ENCODE measurements around the gene IGF1.
"Not testable (repeated sequence)": the region's sequence is repeated elsewhere in the genome, so short reads cannot be mapped to it uniquely, and the experiment has no call there.

Gene IGF1

DNA sequence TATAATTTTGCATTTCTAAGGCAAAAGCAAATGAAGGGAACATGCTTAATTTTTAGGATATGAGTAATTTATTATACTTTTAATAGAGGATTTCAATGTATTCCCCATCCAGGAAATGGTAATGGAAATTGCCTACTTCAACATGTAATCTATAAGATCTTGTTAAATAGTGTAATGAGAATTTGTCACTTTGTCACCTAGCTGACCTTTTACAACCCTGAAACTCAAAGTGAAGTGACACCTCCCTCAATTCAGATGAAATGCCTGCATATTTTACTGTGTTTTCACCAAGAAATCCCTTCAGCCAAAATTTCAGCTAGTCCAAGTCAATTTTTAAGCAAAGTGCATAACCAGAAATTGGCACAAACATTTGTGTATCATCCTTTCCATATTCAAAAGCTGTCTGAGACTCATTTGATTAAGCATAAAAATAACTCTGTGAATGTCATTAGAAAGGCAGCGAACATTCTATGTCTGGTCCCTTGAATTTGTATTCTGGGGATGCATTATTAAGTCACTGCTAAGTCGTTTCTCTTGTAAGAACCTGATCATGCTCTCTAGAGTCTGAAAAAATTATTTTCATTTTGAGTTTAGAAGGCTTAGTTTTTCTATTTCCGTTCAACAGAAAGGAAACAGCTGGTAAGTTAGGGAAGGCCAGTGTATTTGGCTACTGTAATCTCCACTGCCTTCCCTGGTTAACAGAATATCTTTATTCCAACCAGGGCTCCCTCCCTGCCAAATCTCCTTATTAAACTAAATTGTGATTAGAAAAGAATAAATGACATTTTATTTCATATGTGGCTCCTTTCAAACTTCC lies 100.8 kb downstream of the IGF1 start:
- no peak for DNase-seq (ENCODE audit: low spot score)

DNA sequence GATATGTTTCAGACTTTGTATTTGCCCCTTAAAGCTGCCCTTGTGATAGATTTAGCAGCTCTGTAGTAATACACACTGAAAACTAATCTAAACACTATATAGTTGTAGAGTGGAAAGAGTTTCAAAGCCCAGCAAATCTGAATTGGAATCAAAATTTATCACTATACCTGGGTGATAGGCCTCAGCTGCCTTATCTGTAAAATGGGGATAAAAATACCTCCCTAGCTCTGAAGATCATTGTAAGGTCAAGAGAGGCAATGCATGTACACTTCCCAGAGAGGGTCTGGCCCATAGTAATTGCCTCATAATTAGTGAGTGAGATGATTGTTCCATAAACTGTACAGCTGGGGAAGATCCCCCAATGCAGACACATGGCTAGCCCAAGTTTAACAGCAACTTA lies 103.6 kb downstream of the IGF1 start:
- no peak for DNase-seq (ENCODE audit: low spot score)

DNA sequence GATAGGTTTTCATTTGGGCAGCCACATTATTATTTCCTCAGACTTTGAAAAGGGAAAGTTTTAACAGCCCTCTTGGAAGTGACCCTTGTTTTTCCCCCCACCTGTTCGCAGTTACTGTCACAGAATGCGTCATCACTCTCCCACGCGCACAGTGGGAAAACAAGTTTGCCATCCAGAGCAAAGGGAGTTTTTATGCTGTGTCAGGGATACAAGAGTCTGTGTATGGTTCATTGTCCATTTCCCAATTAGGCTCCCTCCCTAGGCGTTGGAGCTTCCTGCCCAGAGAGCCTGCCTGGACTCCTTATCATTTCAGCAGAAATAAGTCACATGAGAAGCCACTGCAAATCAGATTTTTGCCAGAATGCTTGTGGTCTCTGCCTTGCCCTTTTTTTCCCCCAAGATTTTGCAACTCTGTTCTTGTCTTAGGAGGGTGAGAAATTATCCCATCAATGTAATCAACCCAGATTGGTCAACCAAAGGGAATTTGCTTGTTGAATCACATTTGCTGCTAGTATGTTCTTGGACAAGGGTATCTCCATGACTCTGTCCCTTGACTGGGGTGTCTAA lies 104.1 kb downstream of the IGF1 start:
- DNase-seq (ENCODE audit: low spot score), result no peak

DNA sequence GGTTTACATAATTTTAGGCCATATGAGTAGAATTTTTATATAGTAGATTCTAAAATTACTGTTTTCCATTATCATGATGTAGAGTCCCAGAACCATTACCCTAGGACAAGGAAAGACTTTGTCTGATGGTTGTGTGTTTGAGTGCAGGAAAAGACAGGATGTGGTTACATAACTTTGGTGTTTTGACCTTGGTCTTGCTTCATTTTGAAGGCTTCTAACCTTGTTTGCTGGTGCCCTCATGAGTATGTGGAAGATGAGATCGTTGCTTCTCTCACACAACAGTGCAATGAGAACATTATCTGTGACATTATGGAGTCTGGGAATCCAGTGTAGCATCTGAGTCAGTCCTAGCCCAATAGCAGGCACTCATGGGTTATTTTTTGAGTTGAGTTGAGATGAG lies 106.2 kb downstream of the IGF1 start:
- no peak for DNase-seq (ENCODE audit: low spot score)

- DNase-seq (ENCODE audit: low spot score), result no peak
Measured at GRCh38 chr12:102372087-102372486, 108.3 kb downstream of the IGF1 start.

GRCh38 chr12:102371165-102371564 lies 109.2 kb downstream of the IGF1 start:
- DNase-seq (ENCODE audit: low spot score), result no peak

DNA sequence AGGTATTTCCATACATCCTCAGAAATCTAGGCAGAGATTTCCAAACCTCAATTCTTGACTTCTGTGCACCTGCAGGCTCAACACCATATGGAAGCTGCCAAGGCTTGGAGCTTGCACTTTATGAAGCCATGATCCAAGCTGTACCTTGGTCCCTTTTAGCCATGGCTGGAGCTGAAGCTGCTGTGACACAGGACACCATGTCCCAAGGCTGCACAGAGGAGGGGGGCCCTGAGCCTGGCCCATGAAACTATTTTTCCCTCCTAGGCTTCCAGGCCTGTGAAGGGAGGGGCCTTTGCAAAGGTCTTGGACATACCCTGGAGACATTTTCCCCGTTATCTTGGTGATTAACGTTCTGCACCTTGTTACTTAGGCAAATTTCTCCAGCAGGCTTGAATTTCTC lies 110.5 kb downstream of the IGF1 start:
- no peak for DNase-seq (ENCODE audit: low spot score)

DNA sequence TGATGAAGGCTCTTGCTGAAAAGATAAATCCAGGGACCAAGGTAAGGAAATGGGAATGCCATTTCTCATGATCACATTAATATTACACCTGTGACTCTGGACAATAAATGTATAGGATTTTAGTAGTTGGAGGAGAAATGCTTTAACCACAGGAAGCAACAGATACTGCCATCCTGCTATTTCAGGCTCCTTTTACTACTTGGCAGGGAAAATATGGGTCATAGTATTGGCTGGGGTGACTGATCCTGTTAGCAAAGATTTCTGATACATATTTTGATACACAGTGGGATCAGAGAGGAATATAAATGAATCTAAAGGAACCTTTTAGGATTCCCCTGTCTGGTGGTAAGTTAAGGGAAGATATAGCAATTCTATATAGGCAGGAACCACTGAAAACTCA lies 115.0 kb downstream of the IGF1 start:
- DNase-seq (ENCODE audit: low spot score), result no peak

- DNase-seq (ENCODE audit: low spot score), result no peak
Measured at GRCh38 chr12:102364709-102365108, 115.7 kb downstream of the IGF1 start.

DNA sequence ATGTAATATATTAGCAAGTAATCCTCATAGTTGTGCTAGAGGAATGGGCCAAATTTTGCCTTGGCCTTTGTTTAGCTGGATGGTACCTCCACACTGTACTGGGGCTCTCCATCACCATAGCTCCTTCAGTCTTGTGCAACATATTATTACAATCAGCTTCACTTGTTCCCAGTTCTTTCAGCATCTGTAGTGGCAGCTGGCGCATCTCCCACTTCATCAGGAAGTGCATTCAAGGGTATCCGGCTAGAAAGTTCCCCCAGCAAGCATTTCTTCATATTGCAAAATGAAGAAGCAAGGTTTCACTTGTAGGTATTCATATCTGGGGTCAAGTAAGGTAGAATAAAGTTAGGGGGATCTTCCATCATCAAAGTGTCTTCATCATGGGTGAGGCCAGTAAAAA lies 123.7 kb downstream of the IGF1 start:
- no peak for DNase-seq (ENCODE audit: low spot score)

DNA sequence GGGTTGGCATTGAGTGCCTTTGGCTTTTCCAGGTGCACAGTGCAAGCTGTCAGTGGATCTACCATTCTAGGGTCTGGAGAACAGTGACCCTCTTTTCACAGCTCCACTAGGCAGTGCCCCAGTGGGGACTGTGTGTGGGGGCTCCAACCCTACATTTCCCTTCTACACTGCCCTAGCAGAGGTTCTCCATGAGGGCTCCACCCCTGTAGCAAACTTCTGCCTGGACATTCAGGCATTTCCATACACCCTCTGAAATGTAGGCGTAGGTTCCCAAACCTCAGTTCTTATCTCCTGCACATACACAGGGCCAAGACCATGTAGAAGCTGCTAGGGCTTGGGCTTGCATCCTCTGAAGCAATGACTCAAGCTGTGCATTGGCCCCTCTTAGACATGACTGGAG lies 126.1 kb downstream of the IGF1 start:
- not testable (repeated sequence) for DNase-seq (ENCODE audit: low spot score)

GRCh38 chr12:102351322-102351721 lies 129.0 kb downstream of the IGF1 start:
- no peak for DNase-seq (ENCODE audit: low spot score)

DNA sequence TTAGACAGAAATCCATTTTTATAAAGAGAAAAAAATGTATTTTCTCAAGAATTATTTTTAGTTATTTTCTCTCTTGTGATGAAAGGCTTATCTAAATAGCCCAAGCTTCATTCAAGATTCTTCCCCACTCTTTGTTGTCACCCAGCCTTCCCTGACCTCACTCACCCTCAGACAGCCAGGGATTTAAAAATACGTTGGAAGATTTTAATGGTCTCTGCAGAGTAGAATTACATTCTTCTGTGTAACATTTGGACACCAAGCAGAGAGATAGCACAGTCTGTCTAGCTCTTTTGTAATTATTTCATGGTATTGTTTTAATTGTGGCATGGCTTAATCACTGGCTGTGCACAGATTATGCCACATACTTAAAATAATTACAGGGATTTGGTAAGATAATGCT lies 130.3 kb downstream of the IGF1 start:
- no peak for DNase-seq (ENCODE audit: low spot score)

- DNase-seq (ENCODE audit: low spot score), result no peak
Measured at GRCh38 chr12:102349079-102349478, 131.3 kb downstream of the IGF1 start.

DNA sequence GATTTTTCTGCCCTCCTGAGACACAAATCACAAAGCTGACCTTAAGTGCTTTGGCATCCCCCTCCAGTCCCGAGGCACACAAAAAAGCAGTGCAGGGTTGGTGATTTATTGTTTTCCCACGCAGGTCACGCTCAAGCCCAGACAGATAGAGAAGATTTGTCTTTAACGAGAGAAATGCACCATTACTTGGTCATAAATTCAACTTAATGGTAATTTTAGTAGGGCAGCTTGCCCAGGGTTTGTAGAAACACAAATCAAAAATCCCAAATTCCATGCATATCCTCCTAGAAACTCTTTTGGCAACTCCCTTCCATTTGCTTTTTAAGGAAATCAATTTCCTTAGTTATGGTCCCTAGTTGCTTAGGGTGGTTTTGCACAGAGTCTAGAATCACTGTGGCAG lies 132.6 kb downstream of the IGF1 start:
- no peak for DNase-seq (ENCODE audit: low spot score)

All from CD4-positive, alpha-beta T cell treated with Interleukin-2 at 100 ng/mL for 4 hours (primary cell).